Naive thymus-derived CD4-positive, alpha-beta T cell (primary cell): ENCODE data around the gene ANKRD37. TPM values are rescaled to one million over a fixed set of nuclear protein-coding genes. Genes with fewer than 3 reads are reported as not detected.

ENCODE experiments used
- ATAC-seq: fragments of 150-1000 bp; cut with Tn5 transposase; 2 replicates; pipeline ENCODE4 v1.10.0; 2021; ENCODE audit warnings: mild to moderate bottlenecking, moderate library complexity
- CTCF ChIA-PET: fragments of 350-600 bp; sonication (Branson Sonifier 250); formaldehyde crosslinking; loops from one replicate; lab custom pipeline; 2021; ENCODE audit warnings: antibody characterized with exemption; lab: Charles Lee
- POLR2A ChIA-PET: fragments of 350-600 bp; sonication (Branson Sonifier 250); formaldehyde crosslinking; loops from one replicate; lab custom pipeline; 2021; ENCODE audit warnings: antibody characterized with exemption, inconsistent platforms; lab: Charles Lee
- DNase-seq, 9 donors: peaks; one replicate each; pipeline versions ENCODE4 v3.0.0 to v3.0.0-alpha.2; 2020 to 2022; ENCODE audit warnings: mixed read lengths in 1 of 9
- H3K27ac ChIP-seq: one replicate; pipeline ENCODE4 v1.7.0; 2013; ENCODE audit warnings: mild to moderate bottlenecking, low read depth, low read length, moderate library complexity
- H3K27me3 ChIP-seq, 2 donors: one replicate each; pipeline ENCODE4 v1.7.0; 2013; ENCODE audit warnings: low read length in 2 of 2, mild to moderate bottlenecking in 2 of 2, moderate library complexity in 2 of 2; ENCODE audit not compliant: control insufficient read depth in 2 of 2, insufficient read depth in 2 of 2
- H3K36me3 ChIP-seq, 3 experiments: 1 replicate in 2 of 3; 2 replicates in 1 of 3; pipeline ENCODE4 v1.7.0; 2013; ENCODE audit warnings: low read length in 3 of 3, mild to moderate bottlenecking in 3 of 3, moderate library complexity in 1 of 3; ENCODE audit not compliant: insufficient read depth in 3 of 3, control insufficient read depth in 2 of 3
- H3K4me1 ChIP-seq, 2 donors: one replicate each; pipeline ENCODE4 v1.7.0; 2013; ENCODE audit warnings: low read length in 2 of 2, mild to moderate bottlenecking in 2 of 2, moderate library complexity in 1 of 2; ENCODE audit not compliant: control insufficient read depth in 2 of 2, insufficient read depth in 2 of 2
- H3K4me3 ChIP-seq: 2 replicates; pipeline ENCODE4 v1.7.0; 2013; ENCODE audit warnings: mild to moderate bottlenecking, low read length
- H3K9me3 ChIP-seq, 3 experiments: 1 replicate in 2 of 3; 2 replicates in 1 of 3; pipeline ENCODE4 v1.7.0; 2013; ENCODE audit warnings: low read length in 3 of 3; ENCODE audit not compliant: control insufficient read depth in 2 of 3
- H3K27ac Mint-ChIP-seq, 9 donors: one replicate each; pipeline ENCODE4 v1.8.0; 2020 to 2022; ENCODE audit warnings: mixed read lengths in 9 of 9, mild to moderate bottlenecking in 8 of 9, moderate library complexity in 5 of 9, inconsistent platforms in 2 of 9
- H3K27me3 Mint-ChIP-seq, 5 donors: one replicate each; pipeline ENCODE4 v1.8.0; 2021 to 2022; ENCODE audit warnings: mixed read lengths in 5 of 5, mild to moderate bottlenecking in 1 of 5
- H3K36me3 Mint-ChIP-seq, 5 donors: one replicate each; pipeline ENCODE4 v1.8.0; 2020 to 2022; ENCODE audit warnings: mixed read lengths in 5 of 5, mild to moderate bottlenecking in 3 of 5, inconsistent platforms in 1 of 5
- H3K4me1 Mint-ChIP-seq, 7 donors: one replicate each; pipeline ENCODE4 v1.8.0; 2020 to 2022; ENCODE audit warnings: mixed read lengths in 7 of 7, mild to moderate bottlenecking in 3 of 7, inconsistent platforms in 1 of 7
- H3K4me3 Mint-ChIP-seq, 10 donors: one replicate each; pipeline ENCODE4 v1.8.0; 2020 to 2022; ENCODE audit warnings: mild to moderate bottlenecking in 10 of 10, mixed read lengths in 10 of 10, moderate library complexity in 6 of 10, inconsistent platforms in 2 of 10
- H3K9me3 Mint-ChIP-seq, 11 donors: one replicate each; pipeline ENCODE4 v1.8.0; 2020 to 2022; ENCODE audit warnings: mixed read lengths in 11 of 11, mild to moderate bottlenecking in 4 of 11, inconsistent platforms in 1 of 11, moderate library complexity in 1 of 11
- intact Hi-C, 2 donors: fragments of 100-400 bp; cut with micrococcal nuclease; formaldehyde crosslinking; loops; one replicate each; pipeline ENCODE4 v1.15.1; 2023
- polyA plus RNA-seq, 2 donors: library from polyadenylated mRNA; unstranded; fragments of 300-500 nt; fragmentation: Illumina TruSeq; gene quantifications; one replicate each; pipeline ENCODE4 v1.2.3, GENCODE V29; 2021
- total RNA-seq, 6 experiments: library from RNA in 5 of 6; stranded (reverse) in 5 of 6; gene quantifications; 1 replicate in 5 of 6; 2 replicates in 1 of 6; pipeline ENCODE4 v1.2.3 and lab custom pipeline; 2021 to 2026

The ANKRD37 gene
- total and polyA plus RNA-seq, 7 experiments from 2014 or later, result 3.2 to 18.6 (median 8.5) TPM

- no peak overlapping the region for H3K27ac Mint-ChIP-seq
- H3K36me3 Mint-ChIP-seq, result no peaks in the 10 kb centered on the region
- Histone ChIP-seq H3K4me3 (no peak overlapping the region), H3K27me3 (no peaks in the 10 kb centered on the region), H3K4me1 (no peaks in the 10 kb centered on the region), H3K36me3 (no peaks in the 10 kb centered on the region), H3K27ac (no peak overlapping the region), H3K9me3 (no peaks in the 10 kb centered on the region)
- no peak for DNase-seq
- intact Hi-C loops, result no loop called here
- POLR2A ChIA-PET, result interaction anchor here (0.7 kb wide), 1 partner anchor 1001 kb away, joined by 3 read pairs; no protein-coding TSS in a partner anchor
- CTCF ChIA-PET, result no interaction called here
- no peaks in the 10 kb centered on the region for H3K9me3 Mint-ChIP-seq
- H3K4me3 Mint-ChIP-seq, result no peak overlapping the region
- no peaks in the 10 kb centered on the region for H3K4me1 Mint-ChIP-seq
- ATAC-seq, result no peak
- H3K27me3 Mint-ChIP-seq, result peaks cover 0 to 11% (median 4%) of the 10 kb centered on the region in 5 donors
These were observed 41.2 kb downstream of the ANKRD37 start for GRCh38 chr4:185437809-185438208.

GRCh38 chr4:185441479-185441878 is 44.8 kb downstream of the ANKRD37 start:
- H3K36me3 ChIP-seq, result no peaks in the 10 kb centered on the region
- no peak overlapping the region for H3K4me3 ChIP-seq
- intact Hi-C loops, result no loop called here
- H3K4me1 ChIP-seq, result no peaks in the 10 kb centered on the region
- POLR2A ChIA-PET, result no interaction called here
- no peak overlapping the region for H3K4me3 Mint-ChIP-seq
- H3K36me3 Mint-ChIP-seq, result no peaks in the 10 kb centered on the region
- H3K27ac ChIP-seq, result no peak overlapping the region
- CTCF ChIA-PET, result no interaction called here
- no peak for ATAC-seq
- H3K27me3 ChIP-seq, result no peaks in the 10 kb centered on the region
- H3K27ac Mint-ChIP-seq, result no peak overlapping the region
- no peak for DNase-seq
- H3K9me3 ChIP-seq, result no peaks in the 10 kb centered on the region
- H3K27me3 Mint-ChIP-seq, result peaks cover 0 to 14% (median 4%) of the 10 kb centered on the region in 5 donors
- H3K9me3 Mint-ChIP-seq, result no peaks in the 10 kb centered on the region
- no peaks in the 10 kb centered on the region for H3K4me1 Mint-ChIP-seq

- Mint-ChIP-seq H3K4me3 (no peak overlapping the region), H3K36me3 (no peaks in the 10 kb centered on the region), H3K9me3 (no peaks in the 10 kb centered on the region), H3K27ac (no peak overlapping the region), H3K27me3 (peaks cover 0 to 14% (median 10%) of the 10 kb centered on the region in 5 donors), H3K4me1 (no peaks in the 10 kb centered on the region)
- Histone ChIP-seq H3K9me3 (no peaks in the 10 kb centered on the region), H3K36me3 (no peaks in the 10 kb centered on the region), H3K4me3 (no peak overlapping the region), H3K27ac (no peak overlapping the region), H3K4me1 (no peaks in the 10 kb centered on the region), H3K27me3 (no peaks in the 10 kb centered on the region)
- intact Hi-C loops, result no loop called here
- DNase-seq, result no peak
- ATAC-seq, result no peak
- POLR2A ChIA-PET, result no interaction called here
- CTCF ChIA-PET, result no interaction called here
These were observed 48.6 kb downstream of the ANKRD37 start for GRCh38 chr4:185445209-185445608.

Other genes starting within 250 kb of the ANKRD37 start
- gene CFAP97, start 192.8 kb upstream of the ANKRD37 start, total RNA-seq, result 10 to 100 TPM; 23.6 to 46.5 (median 38.0) TPM
- 100 to 1,000 TPM in 1 of 2 donors, 10 to 100 TPM in 1; 95.4 to 103 TPM for gene CFAP97, start 192.8 kb upstream of the ANKRD37 start, polyA plus RNA-seq
- gene SNX25, start 187.2 kb upstream of the ANKRD37 start, total RNA-seq, result 10 to 100 TPM in 3 of 5 experiments, 1 to 10 TPM in 2; 8.0 to 18.9 (median 14.3) TPM
- gene SNX25, start 187.2 kb upstream of the ANKRD37 start, polyA plus RNA-seq, result 1 to 10 TPM; 3.9 to 4.3 TPM
- gene LRP2BP, start 917 bp upstream of the ANKRD37 start, total RNA-seq, result 1 to 10 TPM in 4 of 5 experiments, under 1 TPM in 1; 0.82 to 2.4 (median 1.7) TPM
- under 1 TPM; 0.58 to 0.79 TPM for gene LRP2BP, start 917 bp upstream of the ANKRD37 start, polyA plus RNA-seq
- 10 to 100 TPM; 13.9 to 34.5 (median 21.0) TPM for gene UFSP2, start 29.1 kb downstream of the ANKRD37 start, total RNA-seq
- gene UFSP2, start 29.1 kb downstream of the ANKRD37 start, polyA plus RNA-seq, result 10 to 100 TPM; 49.9 to 54.6 TPM
- 1 to 10 TPM in 2 of 5 experiments, under 1 TPM in 2, not detected in 1; 0.42 to 1.8 (median 0.76) TPM for gene CCDC110, start 74.9 kb downstream of the ANKRD37 start, total RNA-seq
- under 1 TPM; 0.61 to 0.86 TPM for gene CCDC110, start 74.9 kb downstream of the ANKRD37 start, polyA plus RNA-seq
- not detected for gene PDLIM3, start 138.7 kb downstream of the ANKRD37 start, total RNA-seq
- not detected for gene PDLIM3, start 138.7 kb downstream of the ANKRD37 start, polyA plus RNA-seq